ENCODE results near the gene EPN2.
"Not testable (repeated sequence)": the region's sequence is repeated elsewhere in the genome, so short reads cannot be mapped to it uniquely, and the experiment has no call there.

The EPN2 gene

GRCh38 chr17:19273731-19274130 lies 36.6 kb downstream of the EPN2 start:
- DNase-seq (ENCODE audit: extremely low spot score): no peak

GRCh38 chr17:19274893-19275292 lies 37.7 kb downstream of the EPN2 start:
- no peak for TF ChIP-seq CTCF (IDR thresholded peaks at IDR 0.05; ENCODE audit: control extremely low read depth, extremely low read depth, low read depth, missing control alignments)
- CTCF ChIA-PET: interaction anchor here (1.2 kb wide), 1 partner anchor 27 kb away, joined by 3 read pairs; no protein-coding TSS in a partner anchor
- POLR2A ChIA-PET: no interaction called here
- no peak for DNase-seq (ENCODE audit: extremely low spot score)

More at GRCh38 chr17:19273731-19274130, 36.6 kb downstream of the EPN2 start:
- ChIA-PET POLR2A (no interaction called here), CTCF (no interaction called here)
- TF ChIP-seq CTCF (IDR thresholded peaks at IDR 0.05; ENCODE audit: control extremely low read depth, extremely low read depth, low read depth, missing control alignments): no peak

- no peak for TF ChIP-seq CTCF (IDR thresholded peaks at IDR 0.05; ENCODE audit: control extremely low read depth, extremely low read depth, low read depth, missing control alignments)
- no peak for DNase-seq (ENCODE audit: extremely low spot score)
- POLR2A ChIA-PET: no interaction called here
- CTCF ChIA-PET: interaction anchor here (1.1 to 1.2 kb wide), 2 partner anchors 28 to 37 kb away, joined by 3 read pairs; no protein-coding TSS in a partner anchor
Measured at GRCh38 chr17:19275457-19276127, 38.4 kb downstream of the EPN2 start.

GRCh38 chr17:19278284-19278683 lies 41.1 kb downstream of the EPN2 start:
- POLR2A ChIA-PET; DNase-seq (ENCODE audit: extremely low spot score): not testable (repeated sequence)
- CTCF ChIA-PET: interaction anchor here (1.0 kb wide), 1 partner anchor 31 kb away, joined by 3 read pairs; no protein-coding TSS in a partner anchor

GRCh38 chr17:19278729-19279128 lies 41.6 kb downstream of the EPN2 start:
- ChIA-PET CTCF (interaction anchor here (1.0 kb wide), 1 partner anchor 30 kb away, joined by 3 read pairs; no protein-coding TSS in a partner anchor), POLR2A (no interaction called here)
- no peak for TF ChIP-seq CTCF (IDR thresholded peaks at IDR 0.05; ENCODE audit: control extremely low read depth, extremely low read depth, low read depth, missing control alignments)
- DNase-seq (ENCODE audit: extremely low spot score): no peak

GRCh38 chr17:19281161-19281560 lies 44.0 kb downstream of the EPN2 start:
- ChIA-PET POLR2A (no interaction called here), CTCF (interaction anchor here (1.0 to 1.8 kb wide), 3 partner anchors 8 to 30 kb away, joined by 3 to 4 read pairs (median 3); no protein-coding TSS in a partner anchor)
- DNase-seq (ENCODE audit: extremely low spot score): no peak
- no peak for TF ChIP-seq CTCF (IDR thresholded peaks at IDR 0.05; ENCODE audit: control extremely low read depth, extremely low read depth, low read depth, missing control alignments)

Data from GM10248 (cell line).